ENCODE measurements around the gene RAP1B. TPM values are rescaled to one million over a fixed set of nuclear protein-coding genes. Genes with fewer than 3 reads are reported as not detected.

RAP1B gene
- total and polyA plus RNA-seq, 2 of the 4 experiments (the other 2 are of a cell fraction) = 159 to 200 TPM

DNA sequence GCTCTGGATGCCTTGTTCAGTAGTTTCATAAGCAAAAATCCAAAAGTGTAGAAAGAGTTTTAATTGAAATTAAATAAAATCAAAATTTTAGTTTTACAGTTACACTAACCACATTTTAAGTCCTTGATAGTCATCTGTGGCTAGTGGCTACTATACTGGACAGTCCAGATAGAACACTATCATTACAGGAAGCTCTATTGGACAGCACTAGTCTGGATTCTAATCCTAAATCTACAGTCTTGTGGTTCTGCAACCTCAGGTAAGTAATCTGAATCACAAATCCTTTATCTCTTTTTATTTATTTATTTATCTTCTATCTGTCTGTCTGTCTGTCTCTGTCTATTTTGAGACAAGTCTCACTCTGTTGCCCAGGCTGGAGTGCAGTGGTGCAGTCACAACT lies 18.0 kb downstream of the RAP1B start:
- H3K14ac ChIP-seq (replicated peaks; ENCODE audit: low read depth, low read length) = no peak overlapping the region
- dilution Hi-C loops (cut with HindIII; ENCODE audit: low sequenced_read_pairs, unreplicated experiment) (no loop called here), intact Hi-C loops (cut with micrococcal nuclease) (no loop called here), in situ Hi-C loops (cut with MboI; ENCODE audit: low sequenced_read_pairs) (no loop called here)
- no peak overlapping the region for H2BK15ac ChIP-seq (ENCODE audit: low read depth, low read length)
- H3K4me2 ChIP-seq (ENCODE audit: low read depth, low read length) = no peak overlapping the region
- ATAC-seq (ENCODE audit: low read depth) (no peak), DNase-seq (no peak)
- H4K20me1 ChIP-seq (ENCODE audit: insufficient read depth, low read length) = peaks cover 87% of the 10 kb centered on the region
- no peak overlapping the region for H3K4ac ChIP-seq (ENCODE audit: low read depth, low read length)
- peaks cover 5% of the 10 kb centered on the region; the same call in 1 of the 2 replicates for H3K9me1 ChIP-seq (ENCODE audit: insufficient read depth, low read length)
- H3K4me3 ChIP-seq (ENCODE audit: insufficient read depth, low read depth, low read length) = no peak overlapping the region
- H2AK9ac ChIP-seq (replicated peaks; ENCODE audit: low read depth, low read length, poor library complexity) = no peak overlapping the region
- H4K8ac ChIP-seq (ENCODE audit: low read depth in 2 of 2, low read length in 2 of 2) = no peak overlapping the region
- no peak overlapping the region for H2BK120ac ChIP-seq (ENCODE audit: low read depth, low read length)
- no peaks in the 10 kb centered on the region for H3K27me3 ChIP-seq (ENCODE audit: control insufficient read depth, insufficient read depth, low read length)
- H4K91ac ChIP-seq (ENCODE audit: insufficient read depth, low read depth, low read length) = no peak overlapping the region
- no peak overlapping the region for H2BK5ac ChIP-seq (ENCODE audit: low read depth, low read length, poor library complexity, severe bottlenecking)
- H2AFZ ChIP-seq (replicated peaks; ENCODE audit: low read length, poor library complexity) = no peak overlapping the region
- H3K9ac ChIP-seq (ENCODE audit: low read depth, low read length) = no peak overlapping the region
- H3K27ac ChIP-seq (ENCODE audit: insufficient read depth, low read length) = no peak overlapping the region
- no peak overlapping the region for H3K56ac ChIP-seq (ENCODE audit: extremely low read depth, insufficient read depth, low read length)
- H3K79me1 ChIP-seq (ENCODE audit: low read depth in 1 of 2, low read length in 2 of 2) = peaks cover 5 to 49% of the 10 kb centered on the region in 2 experiments; a peak in 3 of 4 replicates
- no peak overlapping the region for H2BK20ac ChIP-seq (ENCODE audit: low read depth, low read length)
- no peak overlapping the region for H2AK5ac ChIP-seq (ENCODE audit: low read depth, low read length)
- TF ChIP-seq SMC3 (IDR thresholded peaks at IDR 0.05; ENCODE audit: low read depth, low read length) = no peak
- TF ChIP-seq MAZ (IDR thresholded peaks at IDR 0.05; ENCODE audit: borderline replicate concordance, low read depth, low read length) = no peak
- no peak for TF ChIP-seq CHD1 (IDR thresholded peaks at IDR 0.05; ENCODE audit: low read depth, low read length)
- no peak for TF ChIP-seq MAFK (IDR thresholded peaks at IDR 0.05; ENCODE audit: low read depth, low read length)
- no peak for TF ChIP-seq RFX5 (IDR thresholded peaks at IDR 0.05; ENCODE audit: low read depth, low read length)
- no peak for TF ChIP-seq RCOR1 (IDR thresholded peaks at IDR 0.05; ENCODE audit: insufficient replicate concordance, low read length)
- TF ChIP-seq NFE2L2 (IDR thresholded peaks at IDR 0.05; ENCODE audit: low read depth, low read length) = no peak
- no peak for TF ChIP-seq POLR2A (IDR thresholded peaks at IDR 0.05; ENCODE audit: low read depth, low read length)
- TF ChIP-seq MXI1 (IDR thresholded peaks at IDR 0.05; ENCODE audit: borderline replicate concordance, low read depth, low read length) = no peak
- TF ChIP-seq ELK1 (IDR thresholded peaks at IDR 0.05; ENCODE audit: borderline replicate concordance, low read depth, low read length) = no peak
- TF ChIP-seq CEBPB (IDR thresholded peaks at IDR 0.05; ENCODE audit: low read depth, low read length) = no peak
- TF ChIP-seq RAD21 (IDR thresholded peaks at IDR 0.05; ENCODE audit: low read length) = no peak
- no peak for TF ChIP-seq BHLHE40 (IDR thresholded peaks at IDR 0.05; ENCODE audit: low read depth, low read length)
- no peak for TF ChIP-seq FOS (IDR thresholded peaks at IDR 0.05; ENCODE audit: low read depth, low read length)
- TF ChIP-seq CTCF (conservative IDR thresholded peaks at IDR 0.05; ENCODE audit: low read depth, low read length) = no peak
- TF ChIP-seq, protein P1, sequence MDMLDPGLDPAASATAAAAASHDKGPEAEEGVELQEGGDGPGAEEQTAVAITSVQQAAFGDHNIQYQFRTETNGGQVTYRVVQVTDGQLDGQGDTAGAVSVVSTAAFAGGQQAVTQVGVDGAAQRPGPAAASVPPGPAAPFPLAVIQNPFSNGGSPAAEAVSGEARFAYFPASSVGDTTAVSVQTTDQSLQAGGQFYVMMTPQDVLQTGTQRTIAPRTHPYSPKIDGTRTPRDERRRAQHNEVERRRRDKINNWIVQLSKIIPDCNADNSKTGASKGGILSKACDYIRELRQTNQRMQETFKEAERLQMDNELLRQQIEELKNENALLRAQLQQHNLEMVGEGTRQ (IDR thresholded peaks at IDR 0.05; ENCODE audit: low read depth, low read length) = no peak
- H3K36me3 ChIP-seq (ENCODE audit: control insufficient read depth, insufficient read depth, low read length) = peaks cover 13% of the 10 kb centered on the region
- H3K18ac ChIP-seq (ENCODE audit: low read depth, low read length) = no peak overlapping the region
- no peak overlapping the region for H3K23ac ChIP-seq (ENCODE audit: low read depth, low read length)
- H4K5ac ChIP-seq (ENCODE audit: low read depth, low read length) = no peak overlapping the region
- H3K9me3 ChIP-seq (ENCODE audit: control insufficient read depth, insufficient read depth, low read length) = peaks cover 3% of the 10 kb centered on the region; the same call in 1 of the 2 replicates
- CTCF ChIA-PET = no interaction called here
- POLR2A ChIA-PET (ENCODE audit: unreplicated experiment) = no interaction called here
- BruUV-seq (replicated peaks) = no TSS peak
- 0 out of 2 replicates have a peak, but pooled peaks cover 1% of the 10 kb centered on the region for H3K4me1 ChIP-seq (ENCODE audit: control insufficient read depth, insufficient read depth, low read length)

Measured in IMR-90 (cell line).